Measurements from ENCODE around the gene NEUROG2. TPM values are rescaled to one million over a fixed set of nuclear protein-coding genes. Genes with fewer than 3 reads are reported as not detected.
"Not testable (repeated sequence)": the region's sequence is repeated elsewhere in the genome, so short reads cannot be mapped to it uniquely, and the experiment has no call there.

The NEUROG2 gene
- total RNA-seq, 2 donors from 2014 or later: not detected

DNA sequence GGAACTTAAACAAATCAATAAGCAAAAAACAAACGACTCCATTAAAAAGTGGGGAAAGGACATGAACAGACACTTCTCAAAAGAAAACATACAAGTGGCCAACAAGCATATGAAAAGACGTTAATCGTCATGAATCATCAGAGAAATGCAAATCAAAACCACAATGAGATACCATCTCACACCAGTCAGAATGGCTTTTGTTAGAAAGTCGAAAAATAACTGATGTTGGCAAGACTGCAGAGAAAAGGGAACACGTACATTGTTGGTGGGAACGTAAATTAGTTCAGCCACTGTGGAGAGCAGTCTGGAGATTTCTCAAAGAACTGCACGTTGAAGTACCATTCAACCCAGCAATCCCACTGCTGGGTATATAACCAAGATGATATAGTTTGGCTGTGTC is 23.7 kb downstream of the NEUROG2 start:
- no peak overlapping the region for H3K4me3 ChIP-seq
- no peaks in the 10 kb centered on the region for H3K27me3 ChIP-seq
- TF ChIP-seq, protein P1, sequence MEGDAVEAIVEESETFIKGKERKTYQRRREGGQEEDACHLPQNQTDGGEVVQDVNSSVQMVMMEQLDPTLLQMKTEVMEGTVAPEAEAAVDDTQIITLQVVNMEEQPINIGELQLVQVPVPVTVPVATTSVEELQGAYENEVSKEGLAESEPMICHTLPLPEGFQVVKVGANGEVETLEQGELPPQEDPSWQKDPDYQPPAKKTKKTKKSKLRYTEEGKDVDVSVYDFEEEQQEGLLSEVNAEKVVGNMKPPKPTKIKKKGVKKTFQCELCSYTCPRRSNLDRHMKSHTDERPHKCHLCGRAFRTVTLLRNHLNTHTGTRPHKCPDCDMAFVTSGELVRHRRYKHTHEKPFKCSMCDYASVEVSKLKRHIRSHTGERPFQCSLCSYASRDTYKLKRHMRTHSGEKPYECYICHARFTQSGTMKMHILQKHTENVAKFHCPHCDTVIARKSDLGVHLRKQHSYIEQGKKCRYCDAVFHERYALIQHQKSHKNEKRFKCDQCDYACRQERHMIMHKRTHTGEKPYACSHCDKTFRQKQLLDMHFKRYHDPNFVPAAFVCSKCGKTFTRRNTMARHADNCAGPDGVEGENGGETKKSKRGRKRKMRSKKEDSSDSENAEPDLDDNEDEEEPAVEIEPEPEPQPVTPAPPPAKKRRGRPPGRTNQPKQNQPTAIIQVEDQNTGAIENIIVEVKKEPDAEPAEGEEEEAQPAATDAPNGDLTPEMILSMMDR (IDR thresholded peaks at IDR 0.05): no peak
- no peaks in the 10 kb centered on the region for H3K4me1 ChIP-seq
- no peak overlapping the region for H3K9ac ChIP-seq (ENCODE audit: low read depth in 2 of 2, low read length in 2 of 2)
- no peaks in the 10 kb centered on the region for H3K36me3 ChIP-seq
- intact Hi-C loops (cut with DNase I): no loop called here
- H3K27ac ChIP-seq: no peak overlapping the region
- no peaks in the 10 kb centered on the region for H3K9me3 ChIP-seq
- DNase-seq: no peak

- H3K27me3 ChIP-seq; H3K9ac ChIP-seq (ENCODE audit: low read depth in 2 of 2, low read length in 2 of 2); DNase-seq; H3K4me1 ChIP-seq; H3K36me3 ChIP-seq; H3K9me3 ChIP-seq; H3K27ac ChIP-seq; intact Hi-C loops (cut with DNase I); H3K4me3 ChIP-seq: not testable (repeated sequence)
These were observed 25.2 kb downstream of the NEUROG2 start for GRCh38 chr4:112490808-112491207.

- H3K4me3 ChIP-seq: no peak overlapping the region
- no peaks in the 10 kb centered on the region for H3K36me3 ChIP-seq
- H3K4me1 ChIP-seq: no peaks in the 10 kb centered on the region
- intact Hi-C loops (cut with DNase I): no loop called here
- H3K9ac ChIP-seq (ENCODE audit: low read depth in 2 of 2, low read length in 2 of 2): no peak overlapping the region
- no peaks in the 10 kb centered on the region for H3K9me3 ChIP-seq
- H3K27me3 ChIP-seq: no peaks in the 10 kb centered on the region
- TF ChIP-seq, protein P1 (IDR thresholded peaks at IDR 0.05): no peak
- DNase-seq: no peak
- no peak overlapping the region for H3K27ac ChIP-seq
These were observed 30.1 kb downstream of the NEUROG2 start for GRCh38 chr4:112485930-112486329.

- Histone ChIP-seq H3K27ac (no peak overlapping the region), H3K9me3 (no peaks in the 10 kb centered on the region), H3K27me3 (no peaks in the 10 kb centered on the region), H3K4me1 (no peaks in the 10 kb centered on the region), H3K36me3 (no peaks in the 10 kb centered on the region), H3K4me3 (no peak overlapping the region), H3K9ac (ENCODE audit: low read depth in 2 of 2, low read length in 2 of 2) (no peak overlapping the region)
- TF ChIP-seq, protein P1 (IDR thresholded peaks at IDR 0.05): no peak
- intact Hi-C loops (cut with DNase I): no loop called here
- DNase-seq: no peak
These were observed 42.0 kb downstream of the NEUROG2 start for GRCh38 chr4:112473985-112474384.

DNA sequence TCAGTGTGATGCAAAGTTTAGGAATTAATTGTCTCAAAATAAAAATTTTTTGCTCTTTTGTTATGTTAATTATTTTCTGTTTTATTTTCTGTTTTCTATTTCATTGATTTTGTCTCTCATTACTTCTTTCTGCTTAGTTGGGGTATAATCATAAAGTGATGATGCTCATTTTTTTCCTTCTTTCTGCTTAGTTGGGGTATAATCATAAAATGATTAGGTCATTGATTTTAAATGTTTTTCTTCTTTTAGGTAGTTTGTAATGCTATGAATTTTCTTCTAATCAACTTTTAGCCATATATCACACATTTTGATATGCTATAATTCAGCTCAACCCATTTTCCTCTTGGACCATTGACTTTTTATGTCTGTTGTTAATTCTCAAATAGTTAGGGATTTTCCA is 43.7 kb downstream of the NEUROG2 start:
- no peak overlapping the region for H3K4me3 ChIP-seq
- intact Hi-C loops (cut with DNase I): no loop called here
- H3K4me1 ChIP-seq: no peaks in the 10 kb centered on the region
- no peak overlapping the region for H3K27ac ChIP-seq
- no peaks in the 10 kb centered on the region for H3K9me3 ChIP-seq
- no peak overlapping the region for H3K9ac ChIP-seq (ENCODE audit: low read depth in 2 of 2, low read length in 2 of 2)
- H3K36me3 ChIP-seq: no peaks in the 10 kb centered on the region
- H3K27me3 ChIP-seq: no peaks in the 10 kb centered on the region
- DNase-seq: no peak
- TF ChIP-seq, protein P1 (IDR thresholded peaks at IDR 0.05): no peak

Other genes with a start within 250 kb of the NEUROG2 start
- gene TIFA, start 230.3 kb downstream of the NEUROG2 start, total RNA-seq: 10 to 100 TPM in 1 of 2 donors, 1 to 10 TPM in 1; 8.9 to 11.4 TPM
- gene ALPK1, start 218.8 kb downstream of the NEUROG2 start, total RNA-seq: 10 to 100 TPM; 22.5 to 22.9 TPM
- gene ZGRF1, start 120.7 kb upstream of the NEUROG2 start, total RNA-seq: 10 to 100 TPM in 1 of 2 donors, 1 to 10 TPM in 1; 3.4 to 11.4 TPM
- gene LARP7, start 121.0 kb upstream of the NEUROG2 start, total RNA-seq: 10 to 100 TPM; 35.3 to 36.1 TPM

Measured in colonic mucosa (tissue), 4 donors.